Bone marrow (tissue), 2 donors: ENCODE results near the gene NOP9.
A peak's percentile ranks its signal among the peaks of the same experiment; 100 is the strongest.

Experiments used
- DNase-seq, 2 donors: peaks; one replicate each; lab custom pipeline; 2025; lab: John Stamatoyannopoulos, UW

NOP9 gene, protein sequence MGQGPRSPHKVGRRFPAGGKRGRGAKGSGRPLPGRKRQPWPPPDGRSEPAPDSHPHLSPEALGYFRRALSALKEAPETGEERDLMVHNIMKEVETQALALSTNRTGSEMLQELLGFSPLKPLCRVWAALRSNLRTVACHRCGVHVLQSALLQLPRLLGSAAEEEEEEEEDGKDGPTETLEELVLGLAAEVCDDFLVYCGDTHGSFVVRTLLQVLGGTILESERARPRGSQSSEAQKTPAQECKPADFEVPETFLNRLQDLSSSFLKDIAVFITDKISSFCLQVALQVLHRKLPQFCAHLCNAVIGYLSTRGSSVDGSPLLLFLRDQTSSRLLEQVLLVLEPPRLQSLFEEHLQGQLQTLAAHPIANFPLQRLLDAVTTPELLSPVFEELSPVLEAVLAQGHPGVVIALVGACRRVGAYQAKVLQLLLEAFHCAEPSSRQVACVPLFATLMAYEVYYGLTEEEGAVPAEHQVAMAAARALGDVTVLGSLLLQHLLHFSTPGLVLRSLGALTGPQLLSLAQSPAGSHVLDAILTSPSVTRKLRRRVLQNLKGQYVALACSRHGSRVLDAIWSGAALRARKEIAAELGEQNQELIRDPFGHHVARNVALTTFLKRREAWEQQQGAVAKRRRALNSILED

DNA sequence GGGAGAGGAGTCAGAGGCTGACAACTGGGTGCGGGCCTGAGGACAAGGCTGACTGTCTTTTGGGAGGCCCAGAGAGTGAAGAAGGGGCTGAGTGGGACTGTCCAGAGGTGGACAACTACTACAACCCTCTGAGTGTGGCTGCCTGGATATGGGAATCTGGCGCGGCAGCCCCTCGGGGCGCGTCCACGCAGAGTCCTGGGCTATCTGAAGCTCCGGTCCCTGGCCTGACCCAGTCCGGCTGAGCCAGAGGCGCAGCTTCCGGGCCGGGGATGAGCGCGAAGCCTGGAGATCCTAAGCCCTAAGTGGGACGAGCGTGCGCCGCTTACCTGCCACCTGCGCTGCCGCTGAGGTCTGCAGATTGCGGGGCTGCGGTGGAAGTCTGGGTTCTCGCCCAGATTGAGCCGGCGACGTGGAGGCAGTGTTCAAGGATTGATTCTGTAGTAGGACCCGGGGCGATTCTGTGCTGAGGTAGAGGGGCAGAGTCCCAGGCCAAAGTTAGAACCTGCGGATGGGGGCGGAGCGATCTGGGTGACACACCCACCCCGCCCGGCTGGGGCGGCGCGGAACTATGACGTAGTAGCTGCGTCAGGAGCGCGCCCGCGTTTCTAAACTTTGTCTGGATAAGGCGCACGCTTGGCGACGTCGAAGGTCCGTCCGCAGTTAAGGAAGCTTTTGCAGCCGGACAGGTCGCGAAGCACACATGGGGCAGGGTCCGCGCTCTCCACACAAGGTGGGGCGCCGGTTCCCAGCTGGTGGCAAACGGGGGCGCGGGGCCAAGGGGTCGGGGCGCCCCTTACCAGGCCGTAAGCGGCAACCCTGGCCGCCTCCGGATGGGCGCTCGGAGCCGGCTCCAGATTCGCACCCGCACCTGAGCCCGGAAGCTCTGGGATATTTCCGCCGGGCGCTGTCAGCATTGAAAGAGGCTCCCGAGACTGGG lies at the start of gene NOP9, which contains the start of gene DHRS1:
Gene NOP9 (plus strand): TSS at position 596 of the 937 bp plus-strand sequence. CDS start 105 bp downstream, at position 701.
Gene DHRS1 (minus strand): TSS at position 526 of the 937 bp plus-strand sequence. CDS start 674 bp downstream, outside the sequence.
- DNase-seq = peak; percentile 60 to 86

DNA sequence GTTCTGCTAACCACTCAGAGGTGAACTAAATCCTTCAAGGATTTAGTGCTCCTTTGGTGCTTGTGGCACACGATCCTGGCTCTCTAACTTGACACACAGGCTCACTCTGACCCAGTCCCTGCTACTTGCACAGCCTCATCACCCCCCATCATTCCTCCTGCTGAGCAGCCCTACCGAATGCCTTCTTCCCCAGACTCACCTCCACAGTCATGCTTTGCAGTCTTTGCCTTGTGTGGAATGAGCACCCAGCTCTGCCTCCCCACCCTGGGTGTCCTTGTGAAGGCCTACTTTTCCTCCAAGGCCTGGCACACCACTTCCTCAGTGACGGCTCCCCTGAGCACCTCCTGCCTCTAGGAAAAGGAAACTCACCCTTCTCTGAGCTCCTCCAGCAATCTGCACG lies 49.3 kb upstream of the NOP9 start:
- no peak for DNase-seq

GRCh38 chr14:24251880-24252288 lies 47.8 kb upstream of the NOP9 start:
- no peak for DNase-seq

- DNase-seq = no peak
Observed at GRCh38 chr14:24252289-24253124, 47.1 kb upstream of the NOP9 start.

GRCh38 chr14:24253936-24254335 lies 45.7 kb upstream of the NOP9 start:
- DNase-seq = no peak

- no peak for DNase-seq
Observed at GRCh38 chr14:24254630-24255392, 44.8 kb upstream of the NOP9 start.

GRCh38 chr14:24255438-24255837 lies 44.2 kb upstream of the NOP9 start:
- no peak for DNase-seq

DNA sequence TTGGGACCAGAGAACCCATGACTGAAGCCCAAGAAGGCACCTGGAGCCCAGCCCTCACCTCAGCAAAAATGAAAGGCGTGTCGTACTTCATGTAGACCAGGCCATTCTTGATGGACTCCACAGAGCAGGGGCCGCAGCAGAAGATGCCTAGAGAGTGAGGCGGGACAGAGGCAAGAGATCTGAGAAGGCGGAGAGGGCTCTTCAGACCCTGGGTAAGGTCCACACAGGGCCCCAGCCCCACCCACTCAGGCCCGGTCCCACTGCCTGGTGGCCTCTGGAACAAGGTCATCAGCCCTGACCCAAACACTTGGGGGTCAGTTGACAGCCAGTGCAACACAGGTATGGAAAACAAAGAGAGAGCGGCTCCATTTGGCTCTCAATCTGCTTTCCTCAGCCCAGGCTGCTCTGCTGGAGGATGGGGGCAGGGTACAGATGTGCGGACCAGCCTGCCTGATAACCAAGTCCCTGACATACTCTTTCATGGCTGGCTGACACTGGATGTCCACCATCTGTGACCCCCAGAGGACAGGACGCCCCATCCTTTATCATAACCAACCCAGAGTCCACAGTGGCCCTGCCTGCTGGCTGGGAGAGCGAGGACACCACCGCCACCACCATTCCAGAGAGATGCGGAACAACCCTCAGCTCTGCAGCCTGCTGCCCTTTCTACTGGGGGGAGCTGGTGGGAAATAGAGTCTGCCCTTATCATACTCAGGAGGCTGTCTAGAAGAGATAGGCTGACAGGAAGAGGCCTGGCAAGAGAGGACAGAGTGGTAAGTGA lies 43.5 kb upstream of the NOP9 start:
- no peak for DNase-seq

DNA sequence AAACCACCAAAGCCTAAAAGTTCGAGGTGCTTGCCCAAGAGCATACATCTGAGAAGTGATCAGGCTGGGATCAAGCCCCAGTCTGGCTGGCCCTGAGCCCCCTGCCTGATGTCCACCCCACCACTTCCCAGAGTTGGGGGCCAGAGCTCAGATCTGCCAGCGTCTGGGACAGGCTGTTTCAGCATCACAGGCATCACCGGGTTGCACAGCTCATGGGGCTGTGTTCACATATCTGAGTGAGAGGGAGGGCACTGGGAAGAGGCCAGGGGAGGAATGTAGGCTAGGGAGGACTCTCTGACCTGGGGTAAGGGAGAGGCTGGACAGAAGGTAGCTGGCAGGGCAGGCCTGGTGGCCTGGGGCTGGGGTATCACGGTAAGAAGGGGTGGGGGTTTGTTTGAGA lies 42.7 kb upstream of the NOP9 start:
- DNase-seq = no peak

DNA sequence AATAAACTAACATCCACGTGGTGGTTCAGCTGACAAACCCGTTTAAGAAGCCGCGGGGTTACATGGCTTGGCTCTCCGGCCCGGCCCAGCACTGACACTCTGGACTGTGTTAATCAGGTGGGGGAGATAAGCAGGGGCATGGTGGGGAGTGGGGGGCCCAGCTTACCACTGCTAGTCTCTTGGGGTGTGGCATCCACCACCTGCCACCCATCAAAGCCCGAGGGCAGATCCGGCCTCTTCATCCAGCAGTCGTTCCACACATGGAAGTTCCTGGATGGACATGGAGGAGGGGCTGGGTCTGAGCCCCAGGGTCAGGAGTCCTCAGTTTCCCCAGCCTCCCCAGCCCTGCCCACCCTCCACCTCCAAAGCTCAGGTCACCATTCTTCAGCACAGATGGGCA lies 41.5 kb upstream of the NOP9 start:
- no peak for DNase-seq

- DNase-seq = no peak
Observed at GRCh38 chr14:24258548-24259265, 40.9 kb upstream of the NOP9 start.

- DNase-seq = no peak
Observed at GRCh38 chr14:24259282-24260025, 40.2 kb upstream of the NOP9 start.

DNA sequence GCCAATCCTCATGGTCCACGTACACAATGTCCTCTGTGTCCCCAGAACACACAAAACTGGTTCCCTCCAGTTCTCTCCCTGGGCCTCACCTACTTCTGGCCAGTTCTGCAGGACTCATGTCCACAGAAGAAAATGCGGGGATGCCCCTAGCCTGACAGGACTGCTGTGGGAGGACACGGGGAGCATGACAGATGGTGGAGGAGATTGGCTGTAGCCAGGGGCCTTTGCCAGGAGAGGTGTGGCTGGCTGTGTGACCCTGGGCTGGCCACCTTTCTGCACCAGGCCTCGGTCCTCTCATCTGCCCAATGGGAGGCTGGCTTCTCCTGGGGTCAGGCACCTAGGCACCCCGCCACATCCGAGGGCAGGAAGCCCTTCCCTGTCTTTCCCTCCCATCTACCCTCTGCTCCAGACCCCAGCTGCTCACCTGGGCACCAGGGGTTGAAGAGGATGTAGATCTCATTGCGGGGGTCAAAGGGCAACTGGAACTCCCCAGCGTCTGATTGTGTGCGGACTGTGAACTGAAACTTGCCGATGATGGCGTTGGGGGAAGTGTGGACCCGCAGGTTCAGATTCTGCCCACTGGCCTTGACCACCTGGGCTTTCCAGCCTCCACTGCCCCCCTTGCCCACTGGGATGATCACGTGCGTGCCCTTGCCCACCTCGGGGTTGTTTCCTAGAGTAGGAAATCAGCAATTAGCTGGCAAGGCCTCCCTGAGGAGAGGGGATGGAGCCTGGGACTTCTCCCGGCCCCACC lies 39.4 kb upstream of the NOP9 start:
- DNase-seq = no peak

DNA sequence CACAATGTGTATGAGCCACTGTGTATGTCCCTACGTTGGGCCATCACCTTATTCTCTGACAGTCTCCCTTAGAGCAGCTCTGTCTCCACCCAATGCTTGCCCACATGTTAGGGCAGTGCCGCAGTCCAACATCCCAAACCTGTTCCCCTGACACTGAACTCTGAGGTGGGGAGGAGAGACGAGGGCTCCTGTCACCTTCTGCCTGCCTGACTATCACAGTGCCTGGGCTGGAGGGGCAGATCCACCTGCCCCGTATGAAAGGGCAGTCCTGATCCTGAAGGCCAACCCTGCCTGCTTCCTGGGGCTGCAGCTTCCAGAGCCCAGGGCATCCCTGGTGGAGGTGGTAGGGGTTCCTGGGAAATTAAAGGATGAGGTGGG lies 38.9 kb upstream of the NOP9 start:
- DNase-seq = no peak

DNA sequence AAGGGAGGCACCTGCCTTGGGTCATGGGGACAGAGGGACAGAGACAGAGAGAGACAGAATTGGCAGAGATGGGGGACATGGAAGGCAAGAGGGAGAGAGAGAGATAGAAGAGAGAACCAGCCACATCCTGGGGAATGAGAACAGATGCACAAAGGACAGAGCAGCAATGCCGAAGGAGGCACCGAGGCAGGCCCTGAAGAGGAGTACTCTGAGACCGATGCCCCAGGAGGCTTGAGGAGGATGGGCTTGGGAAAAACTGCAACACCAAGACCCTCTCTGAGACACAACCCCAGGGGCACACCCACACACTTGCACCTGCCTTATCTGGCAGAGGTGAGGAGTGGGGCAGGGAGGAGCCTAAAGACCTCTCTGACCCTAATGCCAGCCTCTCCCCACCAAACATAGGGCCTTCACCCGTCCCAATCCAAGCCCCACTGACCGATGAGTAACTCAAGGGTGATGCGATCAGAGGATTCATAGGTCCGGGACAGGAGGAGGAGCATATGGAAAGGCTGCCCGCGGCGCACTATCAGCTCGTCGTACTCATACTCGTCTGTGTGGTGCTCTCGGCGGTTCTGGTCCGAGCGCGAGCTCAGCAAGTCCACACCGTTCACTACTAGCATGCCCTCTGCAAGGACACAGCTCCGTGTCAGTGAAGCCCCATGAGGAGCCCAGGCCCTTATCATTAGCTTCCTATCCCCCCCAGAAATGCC lies 38.2 kb upstream of the NOP9 start:
- no peak for DNase-seq

DNA sequence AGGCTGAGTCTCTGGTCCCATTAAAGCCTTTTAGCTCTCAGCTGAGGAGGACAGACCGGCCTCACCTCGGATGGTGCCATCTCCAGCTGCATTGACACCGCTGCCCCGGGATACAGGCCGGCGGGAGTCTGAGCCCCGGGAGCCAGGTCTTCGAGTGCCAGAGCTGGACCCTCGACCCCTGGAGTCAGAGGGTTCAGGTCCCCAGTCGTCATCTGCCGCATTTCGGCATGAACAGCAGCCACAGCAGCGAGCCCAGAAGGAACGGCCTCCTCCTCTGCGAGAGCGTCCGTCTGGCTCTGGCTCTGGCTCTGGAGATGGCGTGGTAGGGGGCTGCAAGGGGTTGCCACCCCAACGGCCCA lies 37.7 kb upstream of the NOP9 start:
- no peak for DNase-seq
